GM23338 (cell line): Measurements from ENCODE around the gene LYPLAL1. TPM values are rescaled to one million over a fixed set of nuclear protein-coding genes. Genes with fewer than 3 reads are reported as not detected.

Experiments
- ATAC-seq: fragments of 200-7000 bp; cut with Tn5 transposase; 3 replicates; pipeline ENCODE4 v1.9.1; 2020
- DNase-seq: peaks from one replicate; pipeline ENCODE4 v3.0.0-alpha.2; 2015; ENCODE audit warnings: low spot score
- H2AFZ ChIP-seq: fragments of 200-600 bp; sonication (generic); 2 replicates; pipeline ENCODE4 v1.8.0; 2016; ENCODE audit warnings: antibody characterized with exemption, mild to moderate bottlenecking, moderate library complexity
- H3F3A ChIP-seq: fragments of 200-600 bp; sonication (generic); replicated peaks from 2 replicates; pipeline ENCODE4 v1.8.0; 2017; ENCODE audit warnings: antibody characterized with exemption, mixed run types, low read depth
- H3K27ac ChIP-seq: fragments of 200-600 bp; sonication (generic); 2 replicates; pipeline ENCODE4 v1.6.1; 2016; ENCODE audit warnings: low read depth
- H3K27me3 ChIP-seq: fragments of 200-600 bp; sonication (generic); 2 replicates; pipeline ENCODE4 v1.8.0; 2016; ENCODE audit warnings: mild to moderate bottlenecking, mixed run types, moderate library complexity; ENCODE audit not compliant: insufficient read depth
- H3K36me3 ChIP-seq: fragments of 200-600 bp; sonication (generic); 2 replicates; pipeline ENCODE4 v1.8.0; 2016; ENCODE audit warnings: mild to moderate bottlenecking; ENCODE audit not compliant: insufficient read depth
- H3K4me1 ChIP-seq: fragments of 200-600 bp; sonication (generic); 2 replicates; pipeline ENCODE4 v1.8.0; 2016; ENCODE audit warnings: mild to moderate bottlenecking, moderate library complexity; ENCODE audit not compliant: insufficient read depth
- H3K4me2 ChIP-seq: fragments of 200-600 bp; sonication (generic); 2 replicates; pipeline ENCODE4 v1.7.1; 2017; ENCODE audit warnings: mixed run types
- H3K4me3 ChIP-seq: fragments of 200-600 bp; sonication (generic); 2 replicates; pipeline ENCODE4 v1.6.1; 2016; ENCODE audit warnings: mixed run types
- H3K79me2 ChIP-seq: fragments of 200-600 bp; sonication (generic); replicated peaks from 2 replicates; pipeline ENCODE4 v1.8.0; 2017; ENCODE audit warnings: mild to moderate bottlenecking; ENCODE audit not compliant: insufficient read depth
- H3K9me2 ChIP-seq: fragments of 200-600 bp; sonication (generic); 2 replicates; pipeline ENCODE4 v1.8.0; 2017; ENCODE audit not compliant: insufficient read depth
- H4K20me1 ChIP-seq: fragments of 200-600 bp; sonication (generic); replicated peaks from 2 replicates; pipeline ENCODE4 v1.8.0; 2017; ENCODE audit warnings: mild to moderate bottlenecking; ENCODE audit not compliant: insufficient read depth
- H3K27ac Mint-ChIP-seq: 2 replicates; pipeline ENCODE4 v1.8.0; 2020; ENCODE audit warnings: inconsistent platforms, mild to moderate bottlenecking, moderate library complexity, mixed read lengths
- H3K27me3 Mint-ChIP-seq: 3 replicates; pipeline ENCODE4 v1.8.0; 2022; ENCODE audit warnings: low read depth, mild to moderate bottlenecking, moderate library complexity, mixed read lengths, inconsistent platforms; ENCODE audit not compliant: insufficient read depth, poor library complexity
- H3K36me3 Mint-ChIP-seq: 3 replicates; pipeline ENCODE4 v1.8.0; 2021; ENCODE audit warnings: low read depth, mild to moderate bottlenecking, inconsistent platforms, moderate library complexity, mixed read lengths
- H3K4me1 Mint-ChIP-seq: 3 replicates; pipeline ENCODE4 v1.8.0; 2020; ENCODE audit warnings: mild to moderate bottlenecking, inconsistent platforms, mixed read lengths
- H3K4me3 Mint-ChIP-seq: 3 replicates; pipeline ENCODE4 v1.8.0; 2021; ENCODE audit warnings: moderate library complexity, mild to moderate bottlenecking, inconsistent platforms, mixed read lengths
- H3K9me3 Mint-ChIP-seq: 3 replicates; pipeline ENCODE4 v1.8.0; 2020; ENCODE audit warnings: moderate library complexity, mild to moderate bottlenecking, inconsistent platforms, mixed read lengths
- CREB1 ChIP-seq: fragments of 250-450 bp; sonication (Bioruptor Pico); IDR thresholded peaks from 2 replicates; pipeline ENCODE4 v1.5.0; 2020; ENCODE audit warnings: low read depth, mild to moderate bottlenecking, moderate library complexity
- EZH2 ChIP-seq: fragments of 200-600 bp; sonication (generic); IDR thresholded peaks from one replicate; pipeline ENCODE4 v1.8.0; 2017; ENCODE audit warnings: antibody characterized with exemption, mild to moderate bottlenecking, low read depth; ENCODE audit not compliant: unreplicated experiment
- EZH2phosphoT487 ChIP-seq: fragments of 200-600 bp; sonication (generic); IDR thresholded peaks from one replicate; pipeline ENCODE4 v1.8.1; 2018; ENCODE audit warnings: antibody characterized with exemption; ENCODE audit not compliant: unreplicated experiment
- JUNB ChIP-seq: IDR thresholded peaks from one replicate; pipeline ENCODE4 v1.6.1; 2016; ENCODE audit warnings: antibody characterized with exemption; ENCODE audit not compliant: unreplicated experiment
- NANOG ChIP-seq: IDR thresholded peaks from 2 replicates; pipeline ENCODE4 v1.6.1; 2016; ENCODE audit warnings: antibody characterized with exemption, borderline replicate concordance
- POLR2AphosphoS5 ChIP-seq: IDR thresholded peaks from 2 replicates; pipeline ENCODE4 v1.6.1; 2016; ENCODE audit warnings: antibody characterized with exemption, low read depth
- STAT1 ChIP-seq: IDR thresholded peaks from one replicate; pipeline ENCODE4 v1.6.1; 2016; ENCODE audit warnings: antibody characterized with exemption; ENCODE audit not compliant: unreplicated experiment
- ZNF114 ChIP-seq: fragments of 250-450 bp; sonication (Bioruptor Pico); IDR thresholded peaks from 2 replicates; pipeline ENCODE4 v1.5.0; 2020; ENCODE audit warnings: mild to moderate bottlenecking, moderate library complexity
- ZNF331 ChIP-seq: fragments of 250-450 bp; sonication (Bioruptor Pico); IDR thresholded peaks from 2 replicates; pipeline ENCODE4 v1.5.0; 2020; ENCODE audit warnings: low read depth, mild to moderate bottlenecking, moderate library complexity
- polyA plus RNA-seq: library from polyadenylated mRNA; unstranded; fragments of >200 nt; fragmentation: Nextera tagmentation; extraction: Ambion mirVana; gene quantifications from 2 replicates; pipeline ENCODE4 v1.2.1, GENCODE V29; 2016
- total RNA-seq: library from RNA; depleted of rRNA; stranded (reverse); fragments of >200 nt; shearing (Covaris generic); gene quantifications from 2 replicates; pipeline ENCODE4 v1.2.3, GENCODE V29; 2014
- TF ChIP-seq, protein P1 (sequence below): IDR thresholded peaks from one replicate; pipeline ENCODE4 v1.6.1; 2018; ENCODE audit warnings: antibody characterized with exemption; ENCODE audit not compliant: unreplicated experiment
- TF ChIP-seq, protein P2 (sequence below): IDR thresholded peaks from 2 replicates; pipeline ENCODE4 v1.6.1; 2016; ENCODE audit warnings: antibody characterized with exemption
- TF ChIP-seq, protein P3 (sequence below): fragments of 250-450 bp; sonication (Bioruptor Pico); IDR thresholded peaks from 2 replicates; pipeline ENCODE4 v1.5.0; 2020; ENCODE audit warnings: mild to moderate bottlenecking, moderate library complexity
- TF ChIP-seq, protein P4 (sequence below), 2 experiments: fragments of 200-600 bp in 1 of 2; sonication (generic) in 1 of 2; conservative IDR thresholded peaks; 2 replicates each; pipeline versions ENCODE4 v1.5.1 to v1.6.1; 2016 to 2017; ENCODE audit warnings: antibody characterized with exemption in 2 of 2, low read depth in 2 of 2, mild to moderate bottlenecking in 2 of 2, moderate library complexity in 1 of 2

LYPLAL1 gene
- total and polyA plus RNA-seq, 2 experiments from 2014 or later: 9.9 to 60.2 TPM

DNA sequence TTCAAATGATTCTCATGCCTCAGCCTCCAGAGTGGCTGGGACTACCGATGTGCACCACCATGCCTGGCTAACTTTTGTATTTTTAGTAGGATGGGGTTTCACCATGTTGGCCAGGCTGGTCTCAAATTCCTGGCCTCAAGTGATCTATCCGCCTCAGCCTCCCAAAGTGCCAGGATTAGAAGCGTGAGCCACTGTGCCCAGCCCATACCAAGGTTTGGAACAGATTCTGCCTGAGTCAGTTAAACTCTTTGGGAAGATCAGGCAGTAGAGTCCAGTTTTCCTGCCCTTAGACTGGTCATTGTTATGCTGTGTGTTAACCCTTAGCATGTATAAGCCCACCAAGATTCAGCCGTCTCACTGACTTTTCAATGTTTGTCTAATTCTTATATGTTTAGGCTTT, 48.3 kb upstream of the LYPLAL1 start:
- H3K27ac Mint-ChIP-seq: no peak overlapping the region
- no peak overlapping the region for H3K4me3 Mint-ChIP-seq
- Histone ChIP-seq H3K4me3 (no peak overlapping the region), H3K36me3 (no peaks in the 10 kb centered on the region), H3K4me1 (peaks cover 6% of the 10 kb centered on the region; the same call in 1 of the 2 replicates), H2AFZ (no peak overlapping the region), H3K27me3 (no peaks in the 10 kb centered on the region), H3K79me2 (no peaks in the 10 kb centered on the region), H3K4me2 (no peak overlapping the region), H3F3A (no peaks in the 10 kb centered on the region), H3K9me2 (no peaks in the 10 kb centered on the region), H4K20me1 (no peaks in the 10 kb centered on the region), H3K27ac (no peak overlapping the region)
- no peaks in the 10 kb centered on the region for H3K27me3 Mint-ChIP-seq
- no peaks in the 10 kb centered on the region for H3K9me3 Mint-ChIP-seq
- no peaks in the 10 kb centered on the region for H3K36me3 Mint-ChIP-seq
- TF ChIP-seq STAT1 (no peak), ZNF114 (CRISPR knock-in tag) (no peak), CREB1 (no peak), ZNF331 (no peak), NANOG (no peak), EZH2phosphoT487 (no peak), POLR2AphosphoS5 (no peak), EZH2 (no peak), JUNB (no peak)
- TF ChIP-seq, protein P1, sequence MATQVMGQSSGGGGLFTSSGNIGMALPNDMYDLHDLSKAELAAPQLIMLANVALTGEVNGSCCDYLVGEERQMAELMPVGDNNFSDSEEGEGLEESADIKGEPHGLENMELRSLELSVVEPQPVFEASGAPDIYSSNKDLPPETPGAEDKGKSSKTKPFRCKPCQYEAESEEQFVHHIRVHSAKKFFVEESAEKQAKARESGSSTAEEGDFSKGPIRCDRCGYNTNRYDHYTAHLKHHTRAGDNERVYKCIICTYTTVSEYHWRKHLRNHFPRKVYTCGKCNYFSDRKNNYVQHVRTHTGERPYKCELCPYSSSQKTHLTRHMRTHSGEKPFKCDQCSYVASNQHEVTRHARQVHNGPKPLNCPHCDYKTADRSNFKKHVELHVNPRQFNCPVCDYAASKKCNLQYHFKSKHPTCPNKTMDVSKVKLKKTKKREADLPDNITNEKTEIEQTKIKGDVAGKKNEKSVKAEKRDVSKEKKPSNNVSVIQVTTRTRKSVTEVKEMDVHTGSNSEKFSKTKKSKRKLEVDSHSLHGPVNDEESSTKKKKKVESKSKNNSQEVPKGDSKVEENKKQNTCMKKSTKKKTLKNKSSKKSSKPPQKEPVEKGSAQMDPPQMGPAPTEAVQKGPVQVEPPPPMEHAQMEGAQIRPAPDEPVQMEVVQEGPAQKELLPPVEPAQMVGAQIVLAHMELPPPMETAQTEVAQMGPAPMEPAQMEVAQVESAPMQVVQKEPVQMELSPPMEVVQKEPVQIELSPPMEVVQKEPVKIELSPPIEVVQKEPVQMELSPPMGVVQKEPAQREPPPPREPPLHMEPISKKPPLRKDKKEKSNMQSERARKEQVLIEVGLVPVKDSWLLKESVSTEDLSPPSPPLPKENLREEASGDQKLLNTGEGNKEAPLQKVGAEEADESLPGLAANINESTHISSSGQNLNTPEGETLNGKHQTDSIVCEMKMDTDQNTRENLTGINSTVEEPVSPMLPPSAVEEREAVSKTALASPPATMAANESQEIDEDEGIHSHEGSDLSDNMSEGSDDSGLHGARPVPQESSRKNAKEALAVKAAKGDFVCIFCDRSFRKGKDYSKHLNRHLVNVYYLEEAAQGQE: no peak
- TF ChIP-seq, protein P2, sequence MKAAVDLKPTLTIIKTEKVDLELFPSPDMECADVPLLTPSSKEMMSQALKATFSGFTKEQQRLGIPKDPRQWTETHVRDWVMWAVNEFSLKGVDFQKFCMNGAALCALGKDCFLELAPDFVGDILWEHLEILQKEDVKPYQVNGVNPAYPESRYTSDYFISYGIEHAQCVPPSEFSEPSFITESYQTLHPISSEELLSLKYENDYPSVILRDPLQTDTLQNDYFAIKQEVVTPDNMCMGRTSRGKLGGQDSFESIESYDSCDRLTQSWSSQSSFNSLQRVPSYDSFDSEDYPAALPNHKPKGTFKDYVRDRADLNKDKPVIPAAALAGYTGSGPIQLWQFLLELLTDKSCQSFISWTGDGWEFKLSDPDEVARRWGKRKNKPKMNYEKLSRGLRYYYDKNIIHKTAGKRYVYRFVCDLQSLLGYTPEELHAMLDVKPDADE: no peak
- TF ChIP-seq, protein P3, sequence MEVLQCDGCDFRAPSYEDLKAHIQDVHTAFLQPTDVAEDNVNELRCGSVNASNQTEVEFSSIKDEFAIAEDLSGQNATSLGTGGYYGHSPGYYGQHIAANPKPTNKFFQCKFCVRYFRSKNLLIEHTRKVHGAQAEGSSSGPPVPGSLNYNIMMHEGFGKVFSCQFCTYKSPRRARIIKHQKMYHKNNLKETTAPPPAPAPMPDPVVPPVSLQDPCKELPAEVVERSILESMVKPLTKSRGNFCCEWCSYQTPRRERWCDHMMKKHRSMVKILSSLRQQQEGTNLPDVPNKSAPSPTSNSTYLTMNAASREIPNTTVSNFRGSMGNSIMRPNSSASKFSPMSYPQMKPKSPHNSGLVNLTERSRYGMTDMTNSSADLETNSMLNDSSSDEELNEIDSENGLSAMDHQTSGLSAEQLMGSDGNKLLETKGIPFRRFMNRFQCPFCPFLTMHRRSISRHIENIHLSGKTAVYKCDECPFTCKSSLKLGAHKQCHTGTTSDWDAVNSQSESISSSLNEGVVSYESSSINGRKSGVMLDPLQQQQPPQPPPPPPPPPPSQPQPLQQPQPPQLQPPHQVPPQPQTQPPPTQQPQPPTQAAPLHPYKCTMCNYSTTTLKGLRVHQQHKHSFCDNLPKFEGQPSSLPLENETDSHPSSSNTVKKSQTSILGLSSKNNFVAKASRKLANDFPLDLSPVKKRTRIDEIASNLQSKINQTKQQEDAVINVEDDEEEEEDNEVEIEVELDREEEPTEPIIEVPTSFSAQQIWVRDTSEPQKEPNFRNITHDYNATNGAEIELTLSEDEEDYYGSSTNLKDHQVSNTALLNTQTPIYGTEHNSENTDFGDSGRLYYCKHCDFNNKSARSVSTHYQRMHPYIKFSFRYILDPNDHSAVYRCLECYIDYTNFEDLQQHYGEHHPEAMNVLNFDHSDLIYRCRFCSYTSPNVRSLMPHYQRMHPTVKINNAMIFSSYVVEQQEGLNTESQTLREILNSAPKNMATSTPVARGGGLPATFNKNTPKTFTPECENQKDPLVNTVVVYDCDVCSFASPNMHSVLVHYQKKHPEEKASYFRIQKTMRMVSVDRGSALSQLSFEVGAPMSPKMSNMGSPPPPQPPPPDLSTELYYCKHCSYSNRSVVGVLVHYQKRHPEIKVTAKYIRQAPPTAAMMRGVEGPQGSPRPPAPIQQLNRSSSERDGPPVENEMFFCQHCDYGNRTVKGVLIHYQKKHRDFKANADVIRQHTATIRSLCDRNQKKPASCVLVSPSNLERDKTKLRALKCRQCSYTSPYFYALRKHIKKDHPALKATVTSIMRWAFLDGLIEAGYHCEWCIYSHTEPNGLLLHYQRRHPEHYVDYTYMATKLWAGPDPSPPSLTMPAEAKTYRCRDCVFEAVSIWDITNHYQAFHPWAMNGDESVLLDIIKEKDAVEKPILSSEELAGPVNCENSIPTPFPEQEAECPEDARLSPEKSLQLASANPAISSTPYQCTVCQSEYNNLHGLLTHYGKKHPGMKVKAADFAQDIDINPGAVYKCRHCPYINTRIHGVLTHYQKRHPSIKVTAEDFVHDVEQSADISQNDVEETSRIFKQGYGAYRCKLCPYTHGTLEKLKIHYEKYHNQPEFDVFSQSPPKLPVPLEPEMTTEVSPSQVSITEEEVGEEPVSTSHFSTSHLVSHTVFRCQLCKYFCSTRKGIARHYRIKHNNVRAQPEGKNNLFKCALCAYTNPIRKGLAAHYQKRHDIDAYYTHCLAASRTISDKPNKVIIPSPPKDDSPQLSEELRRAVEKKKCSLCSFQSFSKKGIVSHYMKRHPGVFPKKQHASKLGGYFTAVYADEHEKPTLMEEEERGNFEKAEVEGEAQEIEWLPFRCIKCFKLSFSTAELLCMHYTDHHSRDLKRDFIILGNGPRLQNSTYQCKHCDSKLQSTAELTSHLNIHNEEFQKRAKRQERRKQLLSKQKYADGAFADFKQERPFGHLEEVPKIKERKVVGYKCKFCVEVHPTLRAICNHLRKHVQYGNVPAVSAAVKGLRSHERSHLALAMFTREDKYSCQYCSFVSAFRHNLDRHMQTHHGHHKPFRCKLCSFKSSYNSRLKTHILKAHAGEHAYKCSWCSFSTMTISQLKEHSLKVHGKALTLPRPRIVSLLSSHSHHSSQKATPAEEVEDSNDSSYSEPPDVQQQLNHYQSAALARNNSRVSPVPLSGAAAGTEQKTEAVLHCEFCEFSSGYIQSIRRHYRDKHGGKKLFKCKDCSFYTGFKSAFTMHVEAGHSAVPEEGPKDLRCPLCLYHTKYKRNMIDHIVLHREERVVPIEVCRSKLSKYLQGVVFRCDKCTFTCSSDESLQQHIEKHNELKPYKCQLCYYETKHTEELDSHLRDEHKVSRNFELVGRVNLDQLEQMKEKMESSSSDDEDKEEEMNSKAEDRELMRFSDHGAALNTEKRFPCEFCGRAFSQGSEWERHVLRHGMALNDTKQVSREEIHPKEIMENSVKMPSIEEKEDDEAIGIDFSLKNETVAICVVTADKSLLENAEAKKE (CRISPR knock-in tag): no peak
- TF ChIP-seq, protein P4, sequence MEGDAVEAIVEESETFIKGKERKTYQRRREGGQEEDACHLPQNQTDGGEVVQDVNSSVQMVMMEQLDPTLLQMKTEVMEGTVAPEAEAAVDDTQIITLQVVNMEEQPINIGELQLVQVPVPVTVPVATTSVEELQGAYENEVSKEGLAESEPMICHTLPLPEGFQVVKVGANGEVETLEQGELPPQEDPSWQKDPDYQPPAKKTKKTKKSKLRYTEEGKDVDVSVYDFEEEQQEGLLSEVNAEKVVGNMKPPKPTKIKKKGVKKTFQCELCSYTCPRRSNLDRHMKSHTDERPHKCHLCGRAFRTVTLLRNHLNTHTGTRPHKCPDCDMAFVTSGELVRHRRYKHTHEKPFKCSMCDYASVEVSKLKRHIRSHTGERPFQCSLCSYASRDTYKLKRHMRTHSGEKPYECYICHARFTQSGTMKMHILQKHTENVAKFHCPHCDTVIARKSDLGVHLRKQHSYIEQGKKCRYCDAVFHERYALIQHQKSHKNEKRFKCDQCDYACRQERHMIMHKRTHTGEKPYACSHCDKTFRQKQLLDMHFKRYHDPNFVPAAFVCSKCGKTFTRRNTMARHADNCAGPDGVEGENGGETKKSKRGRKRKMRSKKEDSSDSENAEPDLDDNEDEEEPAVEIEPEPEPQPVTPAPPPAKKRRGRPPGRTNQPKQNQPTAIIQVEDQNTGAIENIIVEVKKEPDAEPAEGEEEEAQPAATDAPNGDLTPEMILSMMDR (conservative IDR thresholded peaks at IDR 0.05; ENCODE audit: low read depth in 2 of 2): no peak
- DNase-seq (no peak), ATAC-seq (no peak)
- H3K4me1 Mint-ChIP-seq: peaks cover 8% of the 10 kb centered on the region; the same call in 2 of the 3 replicates
